Measurements from ENCODE around the gene DUSP7.

- TF ChIP-seq POLR2A (IDR thresholded peaks at IDR 0.05): no peak
- no peak for TF ChIP-seq CTCF (IDR thresholded peaks at IDR 0.05)
These were observed 40.7 kb downstream of the DUSP7 start for GRCh38 chr3:52015438-52016228.

Measured in lower leg skin (tissue), 3 donors.